GM23338 (cell line): ENCODE results near the gene PNPLA8.
"Not testable (repeated sequence)": the region's sequence is repeated elsewhere in the genome, so short reads cannot be mapped to it uniquely, and the experiment has no call there.

ENCODE experiments used
- CREB1 ChIP-seq: fragments of 250-450 bp; sonication (Bioruptor Pico); IDR thresholded peaks from 2 replicates; pipeline ENCODE4 v1.5.0; 2020; ENCODE audit warnings: low read depth, mild to moderate bottlenecking, moderate library complexity
- CTCF ChIP-seq, 2 experiments: fragments of 200-600 bp in 1 of 2; sonication (generic) in 1 of 2; conservative IDR thresholded peaks; 2 replicates each; pipeline versions ENCODE4 v1.5.1 to v1.6.1; 2016 to 2017; ENCODE audit warnings: antibody characterized with exemption in 2 of 2, low read depth in 2 of 2, mild to moderate bottlenecking in 2 of 2, moderate library complexity in 1 of 2
- ETS1 ChIP-seq: IDR thresholded peaks from 2 replicates; pipeline ENCODE4 v1.6.1; 2016; ENCODE audit warnings: antibody characterized with exemption
- EZH2 ChIP-seq: fragments of 200-600 bp; sonication (generic); IDR thresholded peaks from one replicate; pipeline ENCODE4 v1.8.0; 2017; ENCODE audit warnings: antibody characterized with exemption, mild to moderate bottlenecking, low read depth; ENCODE audit not compliant: unreplicated experiment
- EZH2phosphoT487 ChIP-seq: fragments of 200-600 bp; sonication (generic); IDR thresholded peaks from one replicate; pipeline ENCODE4 v1.8.1; 2018; ENCODE audit warnings: antibody characterized with exemption; ENCODE audit not compliant: unreplicated experiment
- JUNB ChIP-seq: IDR thresholded peaks from one replicate; pipeline ENCODE4 v1.6.1; 2016; ENCODE audit warnings: antibody characterized with exemption; ENCODE audit not compliant: unreplicated experiment
- NANOG ChIP-seq: IDR thresholded peaks from 2 replicates; pipeline ENCODE4 v1.6.1; 2016; ENCODE audit warnings: antibody characterized with exemption, borderline replicate concordance
- POLR2AphosphoS5 ChIP-seq: IDR thresholded peaks from 2 replicates; pipeline ENCODE4 v1.6.1; 2016; ENCODE audit warnings: antibody characterized with exemption, low read depth
- REST ChIP-seq: IDR thresholded peaks from one replicate; pipeline ENCODE4 v1.6.1; 2018; ENCODE audit warnings: antibody characterized with exemption; ENCODE audit not compliant: unreplicated experiment
- STAT1 ChIP-seq: IDR thresholded peaks from one replicate; pipeline ENCODE4 v1.6.1; 2016; ENCODE audit warnings: antibody characterized with exemption; ENCODE audit not compliant: unreplicated experiment
- ZNF114 ChIP-seq: fragments of 250-450 bp; sonication (Bioruptor Pico); IDR thresholded peaks from 2 replicates; pipeline ENCODE4 v1.5.0; 2020; ENCODE audit warnings: mild to moderate bottlenecking, moderate library complexity
- ZNF331 ChIP-seq: fragments of 250-450 bp; sonication (Bioruptor Pico); IDR thresholded peaks from 2 replicates; pipeline ENCODE4 v1.5.0; 2020; ENCODE audit warnings: low read depth, mild to moderate bottlenecking, moderate library complexity
- ZNF462 ChIP-seq: fragments of 250-450 bp; sonication (Bioruptor Pico); IDR thresholded peaks from 2 replicates; pipeline ENCODE4 v1.5.0; 2020; ENCODE audit warnings: mild to moderate bottlenecking, moderate library complexity

GRCh38 chr7:108466322-108466721, 59.6 kb downstream of the PNPLA8 start:
- TF ChIP-seq CTCF (conservative IDR thresholded peaks at IDR 0.05; ENCODE audit: low read depth in 2 of 2); POLR2AphosphoS5; EZH2phosphoT487; EZH2; JUNB; STAT1; REST; ZNF114; ZNF462 (CRISPR knock-in tag); CREB1 (CRISPR knock-in tag); NANOG; ETS1; ZNF331 (CRISPR knock-in tag): not testable (repeated sequence)
